T-helper 9 cell (primary cell): ENCODE data around the gene CD6.
A peak's percentile ranks its signal among the peaks of the same experiment; 100 is the strongest.

Source experiments
- DNase-seq: peaks from one replicate; pipeline ENCODE4 v3.0.0-alpha.2; 2020
- total RNA-seq, 2 donors: gene quantifications; one replicate each; lab custom pipeline; 2026; lab: John Stamatoyannopoulos, UW

Gene CD6
- total RNA-seq: 611 to 728 reads per million in 2 donors

DNA sequence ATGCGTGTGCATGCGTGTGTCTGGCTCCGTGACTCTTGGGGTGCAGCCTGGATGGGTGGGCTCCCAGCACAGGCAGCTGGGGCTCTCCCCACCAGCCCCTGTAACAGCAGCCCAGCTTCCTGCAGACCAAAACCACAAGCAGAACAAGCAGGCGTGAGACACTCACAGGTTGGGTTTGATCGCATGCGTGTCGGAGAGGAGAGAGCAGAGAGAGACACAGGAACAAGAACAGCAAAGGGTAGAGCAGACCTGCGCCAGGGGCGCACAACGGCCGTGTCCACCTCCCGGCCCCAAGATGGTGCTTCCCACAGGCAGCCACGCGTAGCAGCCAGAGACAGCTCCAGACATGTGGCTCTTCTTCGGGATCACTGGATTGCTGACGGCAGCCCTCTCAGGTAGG, at the start of gene CD6:
CD6 (plus strand) TSS at position 161 of the 400 bp plus-strand sequence; CDS start at position 347, 186 bp downstream.
- DNase-seq: peak; percentile 54

- DNase-seq: no peak
Measured at GRCh38 chr11:60921777-60922335, 49.6 kb upstream of the CD6 start.

DNA sequence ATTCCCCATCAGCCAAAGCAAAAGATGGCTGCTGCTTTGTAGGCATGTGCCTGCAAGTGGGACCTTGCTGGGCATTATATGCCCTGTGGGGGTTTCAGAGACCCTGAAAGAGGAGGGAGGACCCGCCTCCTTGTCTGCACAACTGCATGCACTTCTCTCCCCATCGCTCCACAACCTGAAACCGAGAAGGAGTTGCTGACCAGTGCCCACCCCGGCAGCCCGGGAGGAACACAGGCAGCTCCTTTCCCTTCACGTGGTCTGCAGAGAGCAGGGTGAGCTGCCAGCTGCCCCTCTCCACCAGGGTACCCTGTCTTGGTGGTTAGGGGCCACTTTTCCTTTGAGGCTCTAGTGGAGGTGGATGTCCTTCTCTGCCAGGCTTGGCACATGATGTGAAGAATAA, 48.6 kb upstream of the CD6 start:
- DNase-seq: no peak

- no peak for DNase-seq
Measured at GRCh38 chr11:60923326-60923725, 48.2 kb upstream of the CD6 start.

- no peak for DNase-seq
Measured at GRCh38 chr11:60923800-60924109, 47.7 kb upstream of the CD6 start.

GRCh38 chr11:60924110-60924905, 47.2 kb upstream of the CD6 start, which contains the start of gene TMEM132A:
Gene TMEM132A (plus strand): TSS chr11:60924460. CDS start chr11:60924634, 174 bp downstream.
- no peak for DNase-seq

DNA sequence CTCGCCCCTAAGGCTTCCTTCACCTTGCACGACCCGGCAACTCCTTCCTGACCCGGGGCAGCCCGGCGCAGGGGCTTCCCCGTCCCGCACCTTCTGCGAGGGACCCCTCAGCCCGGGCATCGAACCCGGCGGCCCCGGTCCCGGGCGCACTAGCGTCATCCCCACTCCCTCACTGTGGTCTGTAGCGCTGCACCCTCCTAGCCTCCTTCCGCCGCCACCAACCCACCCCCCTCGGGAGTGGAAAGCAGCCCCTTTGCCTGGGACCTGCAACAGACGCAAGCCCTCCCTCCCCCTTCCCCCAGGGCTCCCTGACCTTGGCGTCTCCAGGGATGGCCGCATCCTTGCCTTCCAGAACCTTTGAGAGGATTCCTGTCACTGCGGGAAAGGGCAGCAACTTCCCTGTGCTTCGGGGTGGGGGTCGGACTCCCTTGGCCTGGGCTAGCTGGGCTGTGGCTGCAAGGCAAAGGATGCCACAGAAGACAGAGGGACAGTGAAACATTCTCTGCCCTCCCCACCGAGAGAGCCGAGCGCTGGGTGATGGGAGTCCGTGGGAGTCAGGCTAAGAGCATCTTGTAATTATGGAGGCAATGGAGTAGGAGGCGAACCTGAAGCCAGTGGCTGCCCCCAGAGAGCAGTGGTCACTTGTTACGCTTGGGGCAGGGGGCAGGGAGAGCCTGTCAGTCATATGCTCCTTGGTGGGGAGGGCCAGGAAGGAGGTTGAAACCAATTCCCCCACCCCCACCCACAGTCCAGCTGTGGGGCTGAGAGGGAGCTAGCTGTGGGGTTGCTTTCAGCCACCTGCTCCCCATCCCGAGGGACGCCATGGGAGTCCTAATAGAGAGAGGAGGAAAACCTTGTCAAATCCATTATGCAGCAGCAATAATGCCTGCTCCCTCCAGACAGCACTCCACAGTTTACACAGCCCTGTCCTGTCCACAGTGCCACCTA, 46.3 kb upstream of the CD6 start:
- no peak for DNase-seq

GRCh38 chr11:60925868-60926267, 45.6 kb upstream of the CD6 start:
- no peak for DNase-seq

DNA sequence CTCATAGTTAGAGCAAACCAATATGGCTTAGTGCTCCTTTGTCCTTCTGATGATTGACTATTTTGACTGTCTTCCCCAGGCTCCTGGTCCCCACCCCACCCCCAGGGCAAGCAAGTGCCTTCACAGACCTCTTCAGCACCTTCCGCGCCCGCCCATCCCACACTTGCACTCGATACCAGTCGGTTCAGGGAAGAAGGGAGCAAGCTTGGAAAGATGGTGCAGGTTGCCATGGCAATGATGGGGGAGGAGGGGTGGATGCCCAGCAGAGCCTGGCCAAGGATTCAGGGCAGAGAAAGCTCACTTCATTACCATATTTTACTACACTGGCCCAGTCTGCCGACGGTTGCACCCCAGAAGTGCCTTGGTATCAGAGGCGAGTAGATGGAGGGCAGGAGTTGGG, 45.0 kb upstream of the CD6 start:
- DNase-seq: no peak

DNA sequence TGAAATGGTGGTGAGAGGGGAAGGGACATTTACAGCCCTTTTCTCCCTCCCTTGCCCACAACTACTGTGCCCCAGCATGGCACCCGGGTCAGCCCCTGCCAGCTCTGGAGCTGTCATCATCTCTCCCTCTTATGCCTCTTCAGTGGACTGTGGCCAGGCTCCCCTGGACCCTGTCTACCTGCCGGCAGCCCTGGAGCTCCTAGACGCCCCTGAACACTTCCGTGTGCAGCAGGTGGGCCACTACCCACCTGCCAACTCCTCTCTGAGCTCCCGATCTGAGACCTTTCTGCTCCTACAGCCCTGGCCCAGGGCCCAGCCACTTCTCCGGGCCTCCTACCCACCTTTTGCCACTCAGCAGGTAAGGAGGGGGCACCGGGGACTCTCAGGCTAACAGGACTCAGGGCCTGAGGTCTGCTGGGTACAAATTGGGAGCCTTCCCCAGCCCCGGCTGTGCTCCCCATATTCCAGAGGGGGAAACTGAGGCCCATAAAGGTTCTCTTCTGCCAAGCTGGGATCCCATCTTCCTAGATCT, 44.4 kb upstream of the CD6 start:
- no peak for DNase-seq

GRCh38 chr11:60927600-60927999, 43.9 kb upstream of the CD6 start:
- no peak for DNase-seq

DNA sequence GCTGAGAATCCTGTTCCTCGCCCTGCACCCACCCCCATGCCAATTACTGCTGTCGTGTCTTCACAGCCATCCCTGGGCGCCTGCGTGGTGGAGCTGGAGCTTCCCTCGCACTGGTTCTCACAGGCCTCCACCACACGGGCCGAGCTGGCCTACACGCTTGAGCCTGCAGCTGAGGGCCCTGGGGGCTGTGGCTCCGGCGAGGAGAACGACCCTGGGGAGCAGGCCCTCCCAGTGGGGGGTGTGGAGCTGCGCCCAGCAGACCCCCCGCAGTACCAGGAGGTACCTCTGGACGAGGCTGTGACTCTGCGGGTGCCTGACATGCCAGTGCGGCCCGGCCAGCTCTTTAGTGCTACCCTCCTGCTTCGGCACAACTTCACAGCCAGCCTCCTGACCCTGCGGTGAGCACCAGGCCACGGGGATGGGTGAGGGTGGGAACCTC, 42.9 kb upstream of the CD6 start:
- DNase-seq: no peak

GRCh38 chr11:60929764-60930163, 41.7 kb upstream of the CD6 start:
- DNase-seq: no peak

DNA sequence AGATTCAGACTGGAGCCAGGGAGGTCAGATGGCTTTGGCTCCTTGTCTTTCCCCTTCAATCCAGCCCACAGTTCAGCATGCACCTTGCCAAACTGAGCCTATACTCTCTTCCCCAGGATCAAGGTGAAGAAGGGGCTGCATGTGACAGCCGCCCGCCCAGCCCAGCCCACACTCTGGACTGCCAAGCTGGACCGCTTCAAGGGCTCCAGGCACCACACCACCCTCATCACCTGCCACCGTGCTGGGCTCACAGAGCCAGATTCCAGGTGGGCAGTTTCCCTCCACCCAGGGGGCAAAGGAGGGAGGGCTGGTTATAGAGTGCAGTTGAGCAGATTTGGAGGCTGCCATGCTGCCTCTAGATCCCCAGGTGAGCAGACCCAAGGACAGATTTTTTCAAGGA, 41.1 kb upstream of the CD6 start:
- no peak for DNase-seq

GRCh38 chr11:60931917-60932316, 39.6 kb upstream of the CD6 start:
- DNase-seq: no peak

DNA sequence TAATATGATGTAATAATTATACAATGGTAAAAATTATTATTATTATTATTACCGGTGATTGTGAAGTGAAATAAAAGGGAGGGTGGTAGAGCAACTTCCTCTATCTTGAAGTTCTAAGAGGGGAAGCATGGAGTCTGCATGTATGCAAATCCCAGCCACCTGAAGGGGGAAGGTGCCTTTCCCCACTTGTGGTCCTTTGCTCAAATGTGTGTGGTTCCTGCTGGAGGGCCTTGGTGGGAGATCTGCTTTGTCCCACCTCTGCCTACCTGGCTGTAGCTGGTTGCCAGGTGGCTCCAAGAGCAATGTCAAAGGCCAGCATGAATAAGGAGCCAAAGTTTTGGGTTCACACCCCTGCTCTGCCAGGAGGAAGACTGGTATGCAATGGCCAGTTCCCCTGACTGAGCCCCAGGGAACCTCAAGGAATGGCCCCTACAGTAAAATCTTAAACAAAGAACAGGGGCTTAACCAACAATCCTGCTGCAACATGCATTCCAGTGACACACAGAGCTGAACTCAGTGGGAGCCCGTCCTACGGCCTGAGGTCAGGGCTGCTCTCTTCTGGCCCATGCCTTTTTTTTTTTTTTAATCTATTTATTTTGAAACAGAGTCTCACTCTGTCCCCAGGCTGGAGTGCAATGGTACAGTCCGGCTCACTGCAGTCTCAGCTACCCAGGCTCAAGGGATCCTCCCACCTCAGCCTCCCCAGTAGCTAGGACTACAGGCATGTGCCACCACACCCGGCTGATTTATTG, 38.7 kb upstream of the CD6 start:
- DNase-seq: no peak

GRCh38 chr11:60933416-60934123, 37.9 kb upstream of the CD6 start:
- DNase-seq: no peak

- no peak for DNase-seq
Measured at GRCh38 chr11:60934124-60934789, 37.2 kb upstream of the CD6 start.

GRCh38 chr11:60934790-60935605, 36.5 kb upstream of the CD6 start:
- no peak for DNase-seq
